HepG2 (cell line): Measurements from ENCODE around the gene OSBPL1A. TPM values are rescaled to one million over a fixed set of nuclear protein-coding genes. Genes with fewer than 3 reads are reported as not detected.
A peak's percentile ranks its signal among the peaks of the same experiment; 100 is the strongest.

Source experiments
- ATAC-seq: fragments of 200-7000 bp; cut with Tn5 transposase; 3 replicates; pipeline ENCODE4 v1.9.1; 2020; ENCODE audit warnings: mild to moderate bottlenecking, moderate library complexity
- BruUV-seq: library from RNA; stranded (reverse); fragments of 400-500 nt; replicated peaks from 2 replicates; lab custom pipeline; 2021; lab: Mats Ljungman, UMichigan
- CTCF ChIA-PET: fragments of 300-600 bp; formaldehyde crosslinking; extraction: SDS; loops from one replicate; lab custom pipeline; 2021; ENCODE audit warnings: low total read pairs, inconsistent platforms, low intra/inter-chr PET ratio; lab: Yijun Ruan, JAX
- POLR2A ChIA-PET: fragments of 350-600 bp; sonication (Branson Sonifier 250); formaldehyde crosslinking; loops from one replicate; lab custom pipeline; 2020; ENCODE audit warnings: antibody characterized with exemption, inconsistent platforms; lab: Yijun Ruan, JAX
- DNase-seq: peaks from one replicate; pipeline ENCODE4 v3.0.0-alpha.2; 2015; ENCODE audit warnings: low spot score
- FAIRE-seq: peaks from 3 replicates; lab custom pipeline; 2011; peaks lifted over from hg19 to GRCh38; lab: Jason Lieb, UNC
- H2AFZ ChIP-seq: one replicate; pipeline ENCODE4 v1.6.1; 2011; ENCODE audit warnings: low read length, inconsistent platforms
- H3K27ac ChIP-seq: fragments of 300-600 bp; 3 replicates; pipeline ENCODE4 v1.8.0; 2011; ENCODE audit warnings: mixed run types, mild to moderate bottlenecking, mixed read lengths, low read length, inconsistent platforms; ENCODE audit not compliant: insufficient read depth; ENCODE audit errors: extremely low read length
- H3K27me3 ChIP-seq, 2 experiments: fragments of 200-600 bp in 1 of 2; 2 replicates in 1 of 2; 3 replicates in 1 of 2; pipeline versions ENCODE4 v1.6.0 to v1.8.0; 2011; ENCODE audit warnings: low read length in 2 of 2, mild to moderate bottlenecking in 2 of 2, moderate library complexity in 2 of 2, inconsistent platforms in 1 of 2; ENCODE audit not compliant: insufficient read depth in 2 of 2, control insufficient read depth in 1 of 2
- H3K36me3 ChIP-seq, 2 experiments: fragments of 200-600 bp in 1 of 2; replicated peaks in 1 of 2; 2 replicates in 1 of 2; 3 replicates in 1 of 2; pipeline versions ENCODE4 v1.5.1 to v1.8.0; 2011; ENCODE audit warnings: low read length in 2 of 2, inconsistent platforms in 1 of 2; ENCODE audit not compliant: insufficient read depth in 2 of 2, control insufficient read depth in 1 of 2
- H3K4me1 ChIP-seq: 2 replicates; pipeline ENCODE4 v1.5.1; 2012; ENCODE audit warnings: low read length, inconsistent platforms; ENCODE audit not compliant: insufficient read depth
- H3K4me2 ChIP-seq: 2 replicates; pipeline ENCODE4 v1.6.0; 2011; ENCODE audit warnings: low read depth, low read length, inconsistent platforms
- H3K4me3 ChIP-seq, 3 experiments: fragments of 200-600 bp in 1 of 3; sonication (generic), shearing (Covaris generic) in 1 of 3; replicated peaks in 1 of 3; 2 replicates each; pipeline ENCODE4 v1.5.1; 2011 to 2016; ENCODE audit warnings: low read length in 3 of 3, inconsistent platforms in 2 of 3, low read depth in 2 of 3, mild to moderate bottlenecking in 2 of 3, control low read depth in 1 of 3, mixed read lengths in 1 of 3; ENCODE audit not compliant: insufficient read depth in 1 of 3
- H3K79me2 ChIP-seq: one replicate; pipeline ENCODE4 v1.6.1; 2011; ENCODE audit warnings: low read length, inconsistent platforms; ENCODE audit not compliant: insufficient read depth
- H3K9ac ChIP-seq: 2 replicates; pipeline ENCODE4 v1.6.0; 2011; ENCODE audit warnings: mild to moderate bottlenecking, low read depth, low read length, inconsistent platforms; ENCODE audit not compliant: insufficient read depth
- H3K9me3 ChIP-seq: 2 replicates; pipeline ENCODE4 v1.5.1; 2012; ENCODE audit warnings: mild to moderate bottlenecking, low read length
- H4K20me1 ChIP-seq: 2 replicates; pipeline ENCODE4 v1.6.0; 2011; ENCODE audit warnings: inconsistent platforms, mild to moderate bottlenecking, low read length, moderate library complexity; ENCODE audit not compliant: insufficient read depth
- CREB3 ChIP-seq: sonication (generic); formaldehyde crosslinking; IDR thresholded peaks from 2 replicates; pipeline ENCODE4 v1.5.0; 2020; ENCODE audit warnings: missing genetic modification reagents
- ESRRA ChIP-seq: sonication (generic); formaldehyde crosslinking; IDR thresholded peaks from 2 replicates; pipeline ENCODE4 v1.5.1; 2020; ENCODE audit warnings: mild to moderate bottlenecking, low read depth, missing genetic modification reagents
- HOXA3 ChIP-seq: sonication (generic); formaldehyde crosslinking; IDR thresholded peaks from 2 replicates; pipeline ENCODE4 v1.5.0; 2020; ENCODE audit warnings: missing genetic modification reagents
- MED1 ChIP-seq: sonication (generic); formaldehyde crosslinking; IDR thresholded peaks from 2 replicates; pipeline ENCODE4 v1.4.0; 2020; ENCODE audit warnings: missing genetic modification reagents
- NCOA1 ChIP-seq: sonication (generic); formaldehyde crosslinking; IDR thresholded peaks from 2 replicates; pipeline ENCODE4 v1.9.0; 2021; ENCODE audit warnings: missing genetic modification reagents
- RCOR2 ChIP-seq: IDR thresholded peaks from 2 replicates; pipeline ENCODE4 v1.6.1; 2016; ENCODE audit warnings: missing biosample characterization, missing genetic modification reagents
- ZBTB14 ChIP-seq: sonication (generic); formaldehyde crosslinking; IDR thresholded peaks from 2 replicates; pipeline ENCODE4 v1.4.0; 2020; ENCODE audit warnings: missing genetic modification reagents
- ZBTB20 ChIP-seq: sonication (generic); formaldehyde crosslinking; IDR thresholded peaks from 2 replicates; pipeline ENCODE4 v1.8.1; 2023; ENCODE audit warnings: missing genetic modification reagents, low read depth, mild to moderate bottlenecking, borderline replicate concordance
- ZMAT5 ChIP-seq: sonication (generic); formaldehyde crosslinking; IDR thresholded peaks from 2 replicates; pipeline ENCODE4 v1.5.0; 2020; ENCODE audit warnings: mild to moderate bottlenecking, low read depth, missing genetic modification reagents, borderline replicate concordance
- ZNF234 ChIP-seq: sonication (generic); formaldehyde crosslinking; conservative IDR thresholded peaks from 2 replicates; pipeline ENCODE4 v1.5.1; 2020; ENCODE audit warnings: mild to moderate bottlenecking, missing genetic modification reagents
- WGBS: methylation state at CpG from one replicate; pipeline ENCODE4 v1.1.6; 2017; ENCODE audit warnings: low lambda C conversion rate; 5-methylcytosine and 5-hydroxymethylcytosine counted together
- in situ Hi-C: cut with HindIII; loops from 2 replicates; pipeline ENCODE4 v1.10.0; 2017; ENCODE audit warnings: low pct_unique_long_range_greater_than_20kb; ENCODE audit not compliant: extremely low pct_ligation_motif_present
- intact Hi-C: fragments of 100-400 bp; cut with micrococcal nuclease; formaldehyde crosslinking; loops from one replicate; pipeline ENCODE4 v1.10.0; 2022; ENCODE audit not compliant: unreplicated experiment
- polyA plus RNA-seq, 8 experiments: library from polyadenylated mRNA; depleted of rRNA in 3 of 8; stranded (reverse) in 7 of 8; unstranded in 1 of 8; fragments of >200 nt; fragmentation: Illumina TruSeq in 4 of 8; extraction: Trizol in 4 of 8; gene quantifications; 2 replicates each; pipeline versions ENCODE4 v1.2.1 to v1.2.3, GENCODE V29; 2011 to 2016; ENCODE audit warnings: low read depth in 4 of 8, missing spikeins in 1 of 8, mixed read lengths in 1 of 8; ENCODE audit not compliant: insufficient read depth in 1 of 8
- total RNA-seq, 5 experiments: library from RNA; depleted of rRNA; stranded (reverse); fragments of >200 nt; fragmentation: Illumina TruSeq; extraction: Trizol; gene quantifications; 2 replicates each; pipeline ENCODE4 v1.2.3, GENCODE V29; 2016; ENCODE audit warnings: low read depth in 1 of 5
- TF ChIP-seq, protein P1 (sequence below): sonication (generic); formaldehyde crosslinking; IDR thresholded peaks from 2 replicates; pipeline ENCODE4 v1.8.1; 2023; ENCODE audit warnings: mild to moderate bottlenecking, moderate library complexity, missing genetic modification reagents
- TF ChIP-seq, protein P2 (sequence below): sonication (generic); formaldehyde crosslinking; conservative IDR thresholded peaks from 2 replicates; pipeline ENCODE4 v1.4.0; 2020; ENCODE audit warnings: missing genetic modification reagents

Gene OSBPL1A
- total and polyA plus RNA-seq, 2 of the 13 experiments (the other 11 are each of a cell fraction or from before 2014, with no cell fraction given) = 0.02 TPM; not detected in 1

- in situ Hi-C loops (no loop called here), intact Hi-C loops (no loop called here)
- WGBS = 35% methylated on average over 6 of the region's 6 CpGs
- Histone ChIP-seq H3K79me2 (no peaks in the 10 kb centered on the region), H3K36me3 (no peaks in the 10 kb centered on the region), H3K27me3 (no peaks in the 10 kb centered on the region), H3K9ac (no peak overlapping the region), H3K9me3 (no peaks in the 10 kb centered on the region), H3K4me1 (peaks cover 14% of the 10 kb centered on the region), H3K27ac (no peak overlapping the region), H3K4me2 (no peak overlapping the region), H4K20me1 (no peaks in the 10 kb centered on the region), H3K4me3 (no peak overlapping the region), H2AFZ (no peak overlapping the region)
- ChIA-PET POLR2A (no interaction called here), CTCF (no interaction called here)
- DNase-seq = peak; percentile 14
- TF ChIP-seq ZBTB14 (CRISPR knock-in tag) = no peak
- TF ChIP-seq CREB3 = no peak
- TF ChIP-seq HOXA3 = no peak
- TF ChIP-seq NCOA1 = no peak
- no peak for TF ChIP-seq ZBTB20 (CRISPR knock-in tag)
- no peak for TF ChIP-seq ESRRA (CRISPR knock-in tag)
- TF ChIP-seq, protein P1, sequence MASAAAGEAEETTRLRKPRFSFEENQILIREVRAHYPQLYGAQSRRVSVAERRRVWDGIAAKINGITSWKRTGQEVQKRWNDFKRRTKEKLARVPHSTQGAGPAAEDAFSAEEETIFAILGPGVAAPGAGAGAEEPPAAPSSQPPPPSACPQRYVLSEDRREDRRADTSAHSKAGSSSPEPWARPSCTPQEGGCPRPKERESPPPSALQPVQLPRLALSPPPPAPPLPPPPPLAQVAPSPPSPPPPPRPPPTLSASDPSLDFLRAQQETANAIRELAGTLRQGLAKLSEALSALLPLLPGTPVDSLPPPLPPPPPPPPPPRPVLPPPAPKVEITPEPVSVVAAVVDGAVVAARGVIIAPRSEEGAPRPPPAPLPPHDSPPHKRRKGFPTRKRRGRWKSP = no peak
- TF ChIP-seq, protein P2, sequence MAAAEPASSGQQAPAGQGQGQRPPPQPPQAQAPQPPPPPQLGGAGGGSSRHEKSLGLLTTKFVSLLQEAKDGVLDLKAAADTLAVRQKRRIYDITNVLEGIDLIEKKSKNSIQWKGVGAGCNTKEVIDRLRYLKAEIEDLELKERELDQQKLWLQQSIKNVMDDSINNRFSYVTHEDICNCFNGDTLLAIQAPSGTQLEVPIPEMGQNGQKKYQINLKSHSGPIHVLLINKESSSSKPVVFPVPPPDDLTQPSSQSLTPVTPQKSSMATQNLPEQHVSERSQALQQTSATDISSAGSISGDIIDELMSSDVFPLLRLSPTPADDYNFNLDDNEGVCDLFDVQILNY = no peak
- TF ChIP-seq MED1 (CRISPR knock-in tag) = no peak
- TF ChIP-seq ZNF234 (CRISPR knock-in tag) = no peak
- TF ChIP-seq ZMAT5 (CRISPR knock-in tag) = no peak
- TF ChIP-seq RCOR2 = no peak
- no TSS peak for BruUV-seq
- no peak for ATAC-seq
- no peak for FAIRE-seq
Observed at GRCh38 chr18:24212939-24213338, 184.7 kb downstream of the OSBPL1A start.
